LHCN-M2 (cell line): ENCODE data around the gene TEX264. TPM values are rescaled to one million over a fixed set of nuclear protein-coding genes. Genes with fewer than 3 reads are reported as not detected.
"Not testable (repeated sequence)": the region's sequence is repeated elsewhere in the genome, so short reads cannot be mapped to it uniquely, and the experiment has no call there.

ENCODE experiments used
- DNase-seq: peaks from one replicate; pipeline ENCODE4 v3.0.0-alpha.2; 2012; ENCODE audit warnings: low read depth
- total RNA-seq: library from RNA; depleted of rRNA; stranded (reverse); fragments of >200 nt; gene quantifications from 2 replicates; pipeline ENCODE4 v1.2.3, GENCODE V29; 2014

TEX264 gene
- total RNA-seq, 1 experiment from 2014 or later: 79.6 TPM

- DNase-seq: no peak
These were observed 44.4 kb downstream of the TEX264 start for GRCh38 chr3:51715231-51715976.

- no peak for DNase-seq
These were observed 44.9 kb downstream of the TEX264 start for GRCh38 chr3:51715977-51716294.

GRCh38 chr3:51716805-51717204 is 45.8 kb downstream of the TEX264 start:
- DNase-seq: no peak

GRCh38 chr3:51717446-51717845 is 46.4 kb downstream of the TEX264 start:
- no peak for DNase-seq

- no peak for DNase-seq
These were observed 46.9 kb downstream of the TEX264 start for GRCh38 chr3:51717947-51718346.

- peak; percentile 50 for DNase-seq
These were observed 47.7 kb downstream of the TEX264 start for GRCh38 chr3:51718547-51719409.

DNA sequence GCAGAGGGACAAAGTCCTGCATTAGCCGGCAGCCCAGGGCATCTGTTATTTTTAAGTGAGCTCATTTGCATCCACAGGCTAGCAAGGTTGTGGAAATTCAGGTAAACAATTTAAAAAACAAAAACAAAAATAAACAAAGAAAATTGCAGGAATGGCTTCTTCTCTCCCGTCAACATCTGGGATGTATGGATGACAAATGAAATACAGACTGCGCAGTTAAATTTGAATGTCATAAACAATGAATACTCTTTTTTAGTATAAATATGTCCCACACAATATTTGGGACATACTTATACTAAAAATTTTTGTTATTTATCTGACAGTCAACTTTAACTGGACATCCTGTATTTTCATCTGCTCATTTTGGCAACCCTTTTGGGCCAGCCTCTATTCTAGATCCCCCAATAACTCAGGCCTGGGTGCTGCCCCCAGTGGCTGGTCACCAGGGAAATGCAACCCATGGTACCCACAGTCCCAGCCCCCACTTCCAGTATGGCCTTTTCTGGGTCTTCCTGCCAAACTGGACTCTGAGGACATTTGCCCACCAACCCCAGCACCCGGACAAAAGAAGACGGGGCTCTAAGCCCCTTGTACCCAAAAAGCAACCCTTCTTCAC is 48.5 kb downstream of the TEX264 start:
- DNase-seq: no peak

GRCh38 chr3:51720292-51721061 is 49.4 kb downstream of the TEX264 start:
- DNase-seq: no peak

DNA sequence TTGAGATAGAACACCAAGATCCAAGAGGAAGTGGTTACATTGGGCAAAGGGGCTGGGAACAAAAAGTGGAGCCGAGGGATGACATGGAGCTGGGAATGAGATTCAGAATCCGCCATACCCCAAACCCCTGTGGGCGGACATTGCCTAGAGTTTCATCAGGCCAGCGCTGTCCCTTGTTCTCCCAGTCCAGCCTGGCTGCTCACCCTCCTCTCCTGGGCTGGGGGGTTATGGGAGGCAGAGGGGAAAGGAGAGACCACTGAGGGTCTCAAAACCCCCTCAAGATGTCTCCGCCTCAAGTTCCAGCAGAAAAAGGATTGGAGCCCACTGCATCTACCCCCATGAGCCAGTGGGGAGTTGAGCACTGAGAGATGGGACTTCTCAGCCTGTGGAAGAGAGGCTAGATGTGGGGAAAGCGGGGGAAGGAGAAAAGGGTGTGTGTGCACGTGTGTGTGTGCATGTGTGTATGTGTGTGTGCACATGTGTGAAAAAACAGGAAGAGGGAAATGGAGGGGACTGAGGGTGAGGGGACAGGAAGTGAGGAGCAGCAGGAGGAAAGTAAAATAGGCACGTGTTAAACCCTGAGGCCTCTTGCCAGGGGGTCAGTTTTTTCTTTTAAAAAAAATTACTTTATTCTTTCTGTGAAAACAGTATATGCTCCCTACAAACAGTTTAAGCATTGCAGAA is 50.2 kb downstream of the TEX264 start:
- no peak for DNase-seq

- no peak for DNase-seq
These were observed 51.3 kb downstream of the TEX264 start for GRCh38 chr3:51722362-51722761.

- no peak for DNase-seq
These were observed 56.4 kb downstream of the TEX264 start for GRCh38 chr3:51727500-51727899.

DNA sequence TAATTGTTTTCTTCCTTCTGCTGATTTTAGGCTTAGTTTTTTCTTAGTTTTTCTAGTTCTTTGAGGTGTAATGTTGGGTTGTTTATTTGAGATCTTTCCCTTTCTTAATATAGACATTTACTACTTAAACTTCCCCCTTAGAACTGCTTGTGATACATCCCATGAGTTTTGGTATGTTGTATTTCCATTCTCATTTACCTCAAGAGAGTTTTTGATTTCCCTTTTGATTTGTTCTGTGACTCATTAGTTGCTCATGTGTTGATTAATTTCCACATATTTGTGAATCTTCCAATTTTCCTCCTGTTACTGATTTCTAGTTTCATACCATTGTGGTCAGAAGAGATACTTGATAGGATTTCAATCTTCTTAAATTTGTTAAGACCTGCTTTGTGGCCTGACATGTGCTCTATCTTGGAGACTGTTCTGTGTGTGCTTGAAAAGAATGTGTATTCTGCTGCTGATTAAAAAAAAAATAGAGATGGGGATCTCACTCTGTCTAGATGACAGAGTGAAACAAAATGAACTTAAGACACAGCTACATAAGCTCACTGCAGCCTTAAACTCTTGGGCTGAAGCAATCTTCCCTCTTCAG is 58.1 kb downstream of the TEX264 start:
- no peak for DNase-seq

GRCh38 chr3:51733859-51734571 is 63.0 kb downstream of the TEX264 start:
- DNase-seq: no peak

GRCh38 chr3:51734572-51734907 is 63.5 kb downstream of the TEX264 start:
- no peak for DNase-seq

- DNase-seq: no peak
These were observed 64.0 kb downstream of the TEX264 start for GRCh38 chr3:51735039-51735438.

GRCh38 chr3:51735950-51736349 is 64.9 kb downstream of the TEX264 start:
- DNase-seq: no peak

DNA sequence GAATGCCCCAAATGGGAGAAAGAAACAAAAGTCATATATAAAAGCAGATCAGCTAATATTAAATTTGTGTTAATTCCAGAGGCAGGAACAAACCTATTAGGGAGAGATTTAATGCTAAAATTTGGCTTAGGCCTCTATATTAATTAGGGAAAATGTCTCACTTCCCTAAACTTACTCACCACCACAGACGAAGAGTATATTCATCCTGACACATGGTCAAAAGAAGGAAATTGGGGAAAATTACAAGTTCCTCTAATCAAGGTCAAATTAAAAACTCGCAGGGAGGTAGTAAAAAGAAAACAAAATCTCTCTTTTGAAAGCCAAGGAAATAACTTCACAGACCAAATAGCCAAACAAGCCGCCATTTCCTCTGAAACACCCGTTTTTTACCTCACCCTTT is 68.1 kb downstream of the TEX264 start:
- no peak for DNase-seq

DNA sequence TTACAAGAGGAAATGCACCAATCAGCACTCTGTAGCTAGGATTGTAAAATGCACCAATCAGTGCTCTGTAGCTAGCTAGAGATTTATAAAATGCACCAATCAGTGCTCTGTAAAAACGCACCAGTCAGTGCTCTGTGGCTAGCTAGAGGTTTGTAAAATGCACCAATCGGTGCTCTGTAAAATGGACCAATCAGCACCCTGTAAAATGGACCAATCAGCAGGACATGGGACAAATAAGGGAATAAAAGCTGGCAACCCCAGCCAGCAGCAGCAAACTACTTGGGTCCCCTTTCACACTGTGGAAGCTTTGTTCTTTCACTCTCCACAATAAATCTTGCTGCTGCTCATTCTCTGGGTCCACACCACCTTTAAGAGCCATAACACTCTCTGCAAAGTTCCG is 71.3 kb downstream of the TEX264 start:
- not testable (repeated sequence) for DNase-seq

GRCh38 chr3:51742978-51743377 is 71.9 kb downstream of the TEX264 start:
- DNase-seq: not testable (repeated sequence)

DNA sequence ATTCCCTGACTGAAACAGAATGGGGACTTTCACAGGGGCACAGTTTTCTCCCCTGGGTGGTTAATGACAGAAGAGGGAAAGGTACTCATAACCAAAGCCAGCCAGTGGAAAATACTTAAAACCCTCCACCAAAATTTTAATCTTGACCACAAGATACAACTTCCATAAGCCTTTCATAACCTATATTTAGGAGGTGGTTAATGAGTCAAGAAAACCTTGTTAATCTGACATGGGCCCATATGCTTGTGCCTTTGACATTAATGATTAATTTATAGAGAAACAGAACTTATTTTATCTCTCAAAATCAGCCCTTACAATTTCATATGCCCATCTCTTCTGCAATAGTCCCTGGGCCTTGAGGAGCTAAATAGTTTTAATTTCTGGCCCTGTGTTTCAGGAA is 76.8 kb downstream of the TEX264 start:
- no peak for DNase-seq
